Myocyte (in vitro differentiated cells): ENCODE data around the gene GRN. TPM values are rescaled to one million over a fixed set of nuclear protein-coding genes. Genes with fewer than 3 reads are reported as not detected.
"Not testable (repeated sequence)": the region's sequence is repeated elsewhere in the genome, so short reads cannot be mapped to it uniquely, and the experiment has no call there.

Experiments
- DNase-seq: peaks from one replicate; pipeline ENCODE4 v3.0.0-alpha.2; 2012; ENCODE audit warnings: low read depth
- total RNA-seq: library from RNA; depleted of rRNA; stranded (reverse); fragments of >200 nt; gene quantifications from 2 replicates; pipeline ENCODE4 v1.2.3, GENCODE V29; 2014

The GRN gene
- total RNA-seq, 1 donor from 2014 or later = 337 TPM

- peak; percentile 59 for DNase-seq
Observed at GRCh38 chr17:44360826-44361225, 15.7 kb downstream of the GRN start.

GRCh38 chr17:44361292-44362260 lies 16.5 kb downstream of the GRN start:
- peak; percentile 85 for DNase-seq

GRCh38 chr17:44362459-44362948 lies 17.4 kb downstream of the GRN start:
- DNase-seq = peak; percentile 50

GRCh38 chr17:44362949-44363612 lies 18.0 kb downstream of the GRN start:
- DNase-seq = peak; percentile 55

- peak; percentile 62 for DNase-seq
Observed at GRCh38 chr17:44363613-44364159, 18.6 kb downstream of the GRN start, which contains the start of gene FAM171A2. Gene FAM171A2, minus strand, starts transcription at chr17:44363853. Its CDS starts 139 bp downstream, at chr17:44363714.

- not testable (repeated sequence) for DNase-seq
Observed at GRCh38 chr17:44365051-44365450, 19.9 kb downstream of the GRN start.

- no peak for DNase-seq
Observed at GRCh38 chr17:44367231-44367979, 22.3 kb downstream of the GRN start.

- not testable (repeated sequence) for DNase-seq
Observed at GRCh38 chr17:44368391-44369243, 23.5 kb downstream of the GRN start.

GRCh38 chr17:44369414-44370023 lies 24.4 kb downstream of the GRN start:
- not testable (repeated sequence) for DNase-seq

- DNase-seq = no peak
Observed at GRCh38 chr17:44372036-44372435, 26.9 kb downstream of the GRN start.

- no peak for DNase-seq
Observed at GRCh38 chr17:44374306-44375195, 29.4 kb downstream of the GRN start.

GRCh38 chr17:44375196-44376017 lies 30.3 kb downstream of the GRN start:
- no peak for DNase-seq

GRCh38 chr17:44376124-44376523 lies 31.0 kb downstream of the GRN start:
- peak; percentile 27 for DNase-seq

- no peak for DNase-seq
Observed at GRCh38 chr17:44376779-44377178, 31.7 kb downstream of the GRN start.

GRCh38 chr17:44378171-44378705 lies 33.1 kb downstream of the GRN start:
- DNase-seq = no peak

- no peak for DNase-seq
Observed at GRCh38 chr17:44379887-44380286, 34.8 kb downstream of the GRN start.

- DNase-seq = no peak
Observed at GRCh38 chr17:44380767-44381166, 35.7 kb downstream of the GRN start.
